Stimulated activated CD8-positive, alpha-beta memory T cell treated with anti-CD3 and anti-CD28 coated beads, Interleukin-4, amount 100 ng/mL, for 1 hour (primary cell): Measurements from ENCODE around the gene RBM5.
A peak's percentile ranks its signal among the peaks of the same experiment; 100 is the strongest.

Source experiments
- DNase-seq, 2 donors: peaks; one replicate each; pipeline ENCODE4 v3.0.0-alpha.2; 2020; ENCODE audit warnings: low read depth in 2 of 2, low spot score in 1 of 2

RBM5 gene

DNA sequence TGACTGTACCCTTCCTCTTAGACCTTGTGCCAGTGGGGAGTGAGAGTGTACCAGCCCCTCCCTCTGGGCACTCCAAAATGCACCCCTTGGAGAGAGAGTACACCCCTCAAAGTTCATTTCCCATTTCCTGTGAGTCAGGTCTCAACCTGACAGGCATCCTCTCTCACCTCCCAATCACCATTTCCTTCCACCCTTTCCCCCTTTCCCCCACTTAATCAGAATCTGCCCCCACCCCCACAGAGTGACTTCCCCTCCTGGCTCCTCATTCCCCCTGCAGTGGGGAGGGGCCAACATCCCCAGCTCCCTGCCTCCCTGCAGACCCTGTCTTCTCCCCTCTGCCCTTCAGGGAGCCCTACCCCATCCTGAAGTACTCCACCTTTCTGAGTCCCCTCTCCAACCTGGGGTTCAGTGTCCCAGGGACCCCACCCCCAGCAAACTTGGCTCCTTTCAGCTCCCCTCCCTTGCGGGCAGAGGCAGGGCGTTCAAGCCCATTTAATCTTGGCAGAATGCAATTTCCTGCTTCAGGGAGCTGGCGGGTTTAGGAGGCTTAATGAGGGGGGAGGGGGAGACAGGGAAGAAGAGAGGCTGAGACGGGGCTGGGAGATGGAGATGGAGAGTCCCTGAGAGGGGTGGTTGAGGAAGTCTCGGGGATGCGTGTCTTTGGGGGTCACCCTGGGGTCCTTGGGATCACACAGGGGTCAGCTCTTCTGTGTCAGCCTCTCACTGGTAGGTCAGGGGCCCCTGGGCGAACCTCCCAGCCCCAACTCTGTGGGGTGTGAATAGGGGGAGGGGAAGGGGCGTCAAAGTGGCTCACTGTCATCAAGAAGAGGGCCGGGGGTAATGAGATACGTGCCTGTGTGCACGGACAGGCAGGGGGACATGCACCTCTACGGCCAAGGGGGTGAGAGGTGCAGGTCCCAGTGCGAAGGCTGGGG, 49.8 kb downstream of the RBM5 start:
- DNase-seq, result no peak

DNA sequence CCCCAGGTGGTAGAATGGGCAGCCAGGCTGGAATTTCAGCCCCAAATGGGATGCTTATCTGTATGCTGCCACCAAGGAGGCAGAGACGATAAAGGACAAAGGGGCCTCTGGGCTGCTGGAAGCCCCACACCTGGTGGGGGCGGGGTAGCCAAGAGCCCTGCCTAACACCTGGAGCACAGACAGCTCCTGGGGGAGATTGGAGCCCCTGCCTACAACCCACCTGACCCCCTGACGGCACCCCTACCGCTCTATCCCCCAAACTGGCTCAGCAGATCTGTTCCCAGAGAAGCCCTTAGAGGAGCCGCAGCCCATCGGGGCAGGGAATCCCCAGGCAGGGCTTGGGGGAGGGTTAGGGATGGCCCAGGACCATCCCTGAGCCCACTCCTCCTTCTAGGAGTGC, 50.6 kb downstream of the RBM5 start:
- DNase-seq, result no peak

DNA sequence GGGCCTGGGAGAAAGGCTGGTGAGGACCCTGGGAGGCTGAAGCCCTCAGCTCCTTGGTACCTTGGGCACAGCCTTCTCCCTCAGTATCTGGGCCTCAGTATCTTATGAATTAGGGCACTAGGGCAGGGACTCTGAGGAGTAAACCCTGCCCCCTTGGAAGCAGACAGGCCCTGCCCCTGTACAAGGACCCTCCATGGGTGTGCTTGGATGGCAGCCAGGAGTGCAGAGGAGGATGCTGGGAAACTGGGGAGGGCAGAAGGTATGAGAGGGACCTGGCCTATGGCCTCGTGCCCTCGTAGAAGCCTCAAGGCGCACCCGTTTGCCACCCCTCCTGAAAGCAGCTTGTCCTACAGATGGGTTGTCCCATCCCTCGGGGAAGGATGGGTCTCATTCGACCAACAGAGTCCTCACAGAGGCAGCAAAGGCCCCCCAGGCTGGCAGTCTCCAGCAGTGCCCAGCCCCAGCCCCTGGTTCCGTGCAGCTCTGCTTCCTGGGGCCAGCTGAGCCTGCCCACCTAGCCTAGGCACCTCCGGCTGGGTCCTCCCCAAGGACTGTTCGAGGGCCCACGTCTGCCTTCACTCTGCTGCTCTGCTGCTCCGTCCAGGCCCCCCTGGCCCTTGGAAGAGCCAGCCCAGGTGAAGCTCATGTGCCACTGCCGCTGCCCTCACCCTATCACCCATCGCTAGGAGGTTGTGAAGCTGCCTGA, 51.2 kb downstream of the RBM5 start:
- no peak for DNase-seq

DNA sequence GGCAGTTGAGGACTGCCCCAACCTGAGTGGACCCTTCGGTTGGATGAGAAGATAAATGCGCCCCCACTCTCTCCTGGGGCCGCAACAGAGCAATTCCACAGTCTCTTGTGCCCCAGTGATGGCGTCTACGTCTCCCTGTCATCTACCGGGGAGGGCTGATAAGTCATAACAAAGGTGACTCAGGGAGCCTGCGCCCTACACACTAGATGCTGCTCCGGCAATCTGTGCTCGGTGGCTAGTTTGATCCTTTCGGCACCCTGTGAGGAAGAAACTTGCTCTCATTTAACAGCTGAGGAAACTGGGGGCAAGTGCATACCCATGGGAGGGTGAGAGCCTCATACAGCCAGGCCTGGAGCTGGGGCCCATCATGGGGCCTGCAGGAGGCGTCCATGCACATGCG, 52.3 kb downstream of the RBM5 start:
- no peak for DNase-seq

DNA sequence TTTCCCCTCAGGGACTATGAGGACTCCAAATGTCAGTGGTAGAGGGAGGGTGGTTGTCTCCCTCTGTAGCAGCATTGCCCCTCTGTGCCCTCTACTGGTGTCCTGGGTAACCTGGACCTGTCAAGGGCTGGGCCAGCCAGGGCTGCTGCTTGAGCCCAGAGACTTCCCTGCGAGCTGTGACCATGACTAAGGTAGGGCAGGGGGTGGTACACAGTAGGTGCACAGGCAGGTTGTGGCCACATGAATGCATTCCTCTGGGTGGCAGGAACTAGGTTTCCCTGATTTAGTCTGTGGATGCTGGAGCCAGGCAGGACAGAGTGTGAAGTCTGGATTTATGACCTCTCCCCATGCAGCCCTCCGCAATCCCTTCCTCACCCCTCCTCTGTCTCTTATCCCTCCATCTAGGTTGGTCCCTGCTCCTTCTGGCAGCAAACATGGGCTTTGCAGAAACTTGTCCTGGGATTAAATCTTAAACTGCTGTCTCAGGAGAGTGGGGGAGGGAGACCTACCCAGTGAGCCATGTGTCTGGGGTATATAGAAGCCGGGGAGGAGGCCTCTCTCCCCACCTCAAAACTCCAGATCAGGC, 57.7 kb downstream of the RBM5 start:
- DNase-seq, result no peak

DNA sequence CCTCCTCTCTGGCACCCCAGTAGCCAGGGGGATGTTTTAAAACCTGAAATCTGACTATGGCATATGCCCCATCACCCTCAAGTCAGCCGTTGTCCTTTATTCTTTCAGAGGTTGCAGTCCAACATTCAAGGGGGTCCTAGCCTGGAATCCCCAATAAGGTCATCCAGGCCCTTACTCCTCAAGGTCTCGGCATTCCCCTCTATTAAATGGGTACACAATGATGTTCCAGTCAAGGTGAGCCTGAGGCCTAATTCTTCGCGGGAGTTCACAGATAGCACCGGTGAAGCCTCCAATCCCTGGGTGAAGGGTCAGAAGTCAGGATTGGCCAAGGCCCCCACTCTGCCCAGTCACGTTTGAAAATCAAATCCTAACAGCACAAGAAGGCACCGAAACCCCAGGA, 58.3 kb downstream of the RBM5 start:
- DNase-seq, result no peak

DNA sequence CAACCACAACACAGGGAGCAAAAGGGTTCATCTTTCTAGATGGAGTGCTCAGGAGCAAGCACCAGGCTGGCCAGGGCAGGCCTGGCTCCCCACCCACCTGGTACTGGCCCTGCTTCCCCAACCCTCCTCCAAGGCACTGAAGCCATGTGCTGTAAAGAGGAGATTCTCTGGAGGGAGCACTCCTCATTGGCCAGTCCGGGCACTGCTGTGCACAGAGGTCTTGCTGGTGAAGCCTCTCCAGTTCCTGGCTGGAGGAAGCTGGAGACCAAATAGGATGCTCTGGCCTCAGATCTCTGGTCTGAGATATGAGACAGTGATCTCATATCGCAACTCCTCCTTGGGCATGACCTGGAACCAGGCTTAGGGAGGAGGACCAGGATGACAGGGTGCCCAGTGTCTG, 58.7 kb downstream of the RBM5 start:
- no peak for DNase-seq

DNA sequence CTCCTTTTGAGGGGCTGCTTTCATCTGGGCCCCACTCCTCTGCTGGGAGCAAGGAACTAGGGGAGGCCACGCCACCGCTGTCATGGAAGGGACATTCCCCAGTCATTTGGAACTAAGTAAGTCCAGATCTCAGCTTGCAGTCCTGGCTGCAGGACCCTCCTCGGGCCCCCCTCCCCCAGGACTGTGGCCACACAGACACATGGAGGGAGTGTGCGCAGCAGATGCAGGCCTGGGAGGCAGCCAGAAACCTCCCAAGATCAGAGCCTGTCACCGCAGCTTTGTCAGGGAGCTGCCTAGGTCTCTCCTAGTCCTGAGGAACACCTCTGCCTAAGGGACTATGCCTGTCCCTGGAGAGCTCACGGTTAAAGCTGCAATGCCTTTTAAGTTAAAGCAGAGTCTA, 59.1 kb downstream of the RBM5 start:
- no peak for DNase-seq

DNA sequence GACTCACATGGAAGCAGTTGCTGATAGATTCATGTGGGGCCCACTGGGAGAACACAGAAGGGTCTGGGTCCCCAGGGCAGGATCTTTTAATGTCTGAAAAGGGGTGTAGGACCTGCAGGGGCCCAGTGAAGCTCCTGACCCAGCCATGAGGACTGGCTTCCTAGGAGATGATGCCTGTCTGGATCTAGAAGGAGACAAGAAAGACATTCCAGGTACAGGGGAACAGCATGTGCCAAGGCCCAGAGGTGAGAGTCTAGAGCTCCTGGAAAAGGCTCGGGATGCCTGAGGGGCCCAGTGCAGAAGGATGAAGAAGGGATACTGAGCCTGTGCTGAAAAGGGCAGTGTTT, 61.7 kb downstream of the RBM5 start:
- no peak for DNase-seq

DNA sequence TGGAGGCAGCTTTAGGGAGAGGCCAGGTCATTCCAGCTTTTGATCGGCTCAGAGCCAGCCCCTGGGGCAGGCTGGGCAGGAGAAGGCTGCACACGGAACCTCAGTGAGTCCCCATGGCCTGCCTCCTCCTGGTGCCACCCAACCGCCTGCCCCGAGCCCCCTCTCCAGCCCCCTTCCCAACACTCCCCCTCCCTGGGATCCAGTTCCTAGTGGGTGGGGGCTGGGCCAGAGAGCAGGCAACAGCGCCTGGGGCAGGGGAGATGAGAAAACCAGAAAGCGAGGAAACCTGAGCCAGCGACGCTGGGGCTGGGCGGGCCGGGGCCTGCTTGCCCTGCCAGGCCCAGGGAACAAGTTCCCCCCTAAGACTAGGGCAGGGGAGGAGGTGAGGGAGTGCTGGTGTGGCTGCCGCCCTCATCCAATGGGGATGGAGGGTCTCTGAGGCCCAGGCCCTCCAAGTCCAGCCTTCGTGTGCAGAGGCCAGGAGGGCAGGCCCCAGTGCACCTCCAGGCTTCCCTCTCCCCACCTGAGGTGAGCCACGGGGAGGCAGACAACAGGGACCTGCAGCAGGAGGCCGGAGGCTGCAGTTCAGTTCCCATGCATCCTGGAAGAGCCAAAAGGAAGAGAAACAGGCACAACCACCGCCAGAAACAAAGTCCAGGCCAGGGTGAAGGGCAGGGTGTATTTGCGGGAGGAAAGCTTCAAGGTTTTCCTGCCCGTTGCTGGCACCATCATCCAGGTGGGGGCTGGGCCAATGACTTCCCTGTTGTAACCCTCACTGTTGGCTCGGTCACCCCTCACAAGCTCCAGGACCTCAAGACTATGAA, 62.4 kb downstream of the RBM5 start:
- no peak for DNase-seq

DNA sequence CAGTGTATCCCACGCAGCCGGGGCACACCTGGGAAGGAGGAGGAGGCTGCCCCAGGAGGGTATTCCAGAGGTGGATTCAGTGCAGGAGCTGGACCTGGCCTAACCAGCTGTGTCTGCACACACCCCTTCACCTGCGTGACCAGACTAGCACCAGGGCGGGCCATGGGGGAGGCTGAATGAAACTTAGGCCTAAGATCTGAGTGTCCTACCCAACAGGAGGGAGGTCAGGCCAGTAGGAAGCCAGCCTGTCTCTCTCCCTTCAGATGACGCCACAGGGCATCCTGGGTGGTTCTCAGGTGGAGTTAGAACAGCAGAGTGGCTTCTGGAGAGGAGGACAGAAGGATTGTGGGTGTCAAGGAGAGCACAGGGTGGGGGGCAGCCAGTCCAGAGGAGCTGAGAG, 63.0 kb downstream of the RBM5 start:
- DNase-seq, result no peak

DNA sequence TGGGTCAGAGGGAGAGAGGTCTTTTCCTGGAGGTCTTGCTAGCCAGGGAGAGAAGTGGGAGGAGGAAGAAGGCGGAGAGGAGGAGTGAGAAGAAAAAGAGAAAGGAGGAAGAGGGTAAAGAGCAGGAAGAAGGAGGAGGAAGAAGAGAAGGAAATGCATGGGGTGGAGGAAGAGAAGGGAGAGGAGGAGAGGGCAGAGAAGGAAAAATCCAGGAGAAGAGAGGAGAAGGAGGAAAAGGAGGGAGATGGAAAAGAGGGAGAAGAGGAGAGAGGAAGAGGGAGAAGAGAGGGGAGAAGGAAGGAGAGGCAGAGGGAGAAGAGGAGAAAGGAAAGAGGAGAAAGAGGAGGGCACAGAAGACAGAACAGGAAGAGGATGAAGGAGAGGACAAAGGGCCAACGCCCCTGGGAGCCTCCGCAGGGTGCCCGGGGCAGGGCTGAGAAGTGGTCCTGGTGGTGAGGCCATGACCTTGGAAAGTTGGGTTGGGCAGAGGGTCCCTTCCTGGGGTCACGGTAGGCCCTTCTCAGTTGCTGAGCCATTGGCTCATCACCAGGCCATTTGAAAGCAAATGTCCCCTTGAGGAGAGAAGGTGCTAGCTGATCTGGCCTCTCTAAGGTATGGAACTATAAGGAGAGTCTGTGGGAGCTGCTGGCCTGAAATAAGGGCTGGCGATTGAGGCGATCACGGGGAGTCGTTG, 65.2 kb downstream of the RBM5 start:
- DNase-seq, result no peak

DNA sequence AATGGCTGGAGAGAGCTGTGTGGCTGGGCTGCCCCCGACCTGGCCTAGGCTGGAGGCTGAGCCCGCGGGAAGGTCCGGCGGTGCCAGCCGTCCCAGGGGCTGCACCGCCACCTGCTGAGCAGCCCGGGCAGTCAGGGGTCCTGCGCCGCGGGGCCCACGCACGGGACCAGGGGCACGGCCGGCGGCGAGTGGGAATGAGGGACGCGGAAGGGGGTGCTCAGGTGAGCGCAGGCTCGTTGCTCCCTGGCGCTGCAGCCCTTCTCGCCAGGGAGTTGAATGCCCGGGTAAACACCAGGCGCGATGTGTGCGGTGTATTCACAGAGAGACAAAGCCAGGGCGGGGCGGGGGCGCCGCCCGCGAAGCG, 65.7 kb downstream of the RBM5 start:
- no peak for DNase-seq

DNA sequence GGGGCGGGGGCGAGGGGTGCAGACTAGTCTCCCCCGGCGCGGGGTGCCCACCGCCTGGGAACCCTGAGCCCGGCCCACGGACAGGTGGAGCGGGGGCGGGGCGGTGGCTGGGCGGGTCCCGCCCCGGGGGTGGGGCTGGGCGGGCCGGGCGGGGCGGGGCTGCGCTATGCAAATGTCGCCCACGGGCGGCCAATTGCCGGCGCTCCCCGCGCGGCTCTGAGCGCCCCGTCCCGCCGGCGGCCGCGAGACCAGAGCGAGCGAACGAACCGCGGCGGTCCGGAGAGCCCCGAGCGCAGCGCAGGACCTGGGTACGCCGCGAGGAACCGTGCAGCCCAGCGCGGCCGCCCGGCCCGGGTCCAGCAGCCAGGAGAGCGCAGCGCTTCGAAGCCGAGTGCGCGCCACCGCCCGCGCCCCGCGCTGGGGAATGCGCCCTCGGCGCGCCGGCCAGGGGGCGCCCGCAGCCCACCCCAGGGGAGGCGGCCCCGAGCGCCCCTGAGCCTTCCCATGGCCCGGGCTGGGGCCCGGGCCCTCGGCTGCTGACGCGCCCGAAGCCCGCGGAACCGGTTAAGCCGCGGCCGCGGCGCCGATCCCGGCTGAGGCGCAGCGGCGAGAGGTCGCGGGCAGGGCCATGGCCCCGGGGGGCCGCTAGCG, 66.2 kb downstream of the RBM5 start, which contains the start of gene SEMA3F:
TSS of gene SEMA3F (plus strand) at position 485 of the 651 bp plus-strand sequence. CDS start 4,299 bp downstream, outside the sequence.
- peak; percentile 10 to 27 for DNase-seq

DNA sequence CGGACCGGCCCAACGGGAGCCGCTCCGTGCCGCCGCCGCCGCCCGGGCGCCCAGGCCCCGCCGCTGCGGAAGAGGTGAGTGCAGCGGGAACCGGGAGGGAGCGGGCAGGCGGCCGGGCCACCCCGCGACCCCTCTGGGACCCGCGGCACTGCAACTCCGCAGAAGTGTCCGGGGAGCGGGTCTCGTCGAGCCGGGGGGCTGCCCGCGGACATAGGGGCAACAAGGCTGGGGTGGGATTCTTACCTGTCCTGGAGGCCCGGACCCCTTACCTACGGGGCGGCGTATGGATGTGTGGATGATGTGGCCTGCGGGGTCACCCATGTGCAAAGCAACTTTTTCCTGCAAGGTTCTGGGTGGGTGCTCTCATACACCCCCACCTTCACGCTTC, 66.8 kb downstream of the RBM5 start:
- no peak for DNase-seq

DNA sequence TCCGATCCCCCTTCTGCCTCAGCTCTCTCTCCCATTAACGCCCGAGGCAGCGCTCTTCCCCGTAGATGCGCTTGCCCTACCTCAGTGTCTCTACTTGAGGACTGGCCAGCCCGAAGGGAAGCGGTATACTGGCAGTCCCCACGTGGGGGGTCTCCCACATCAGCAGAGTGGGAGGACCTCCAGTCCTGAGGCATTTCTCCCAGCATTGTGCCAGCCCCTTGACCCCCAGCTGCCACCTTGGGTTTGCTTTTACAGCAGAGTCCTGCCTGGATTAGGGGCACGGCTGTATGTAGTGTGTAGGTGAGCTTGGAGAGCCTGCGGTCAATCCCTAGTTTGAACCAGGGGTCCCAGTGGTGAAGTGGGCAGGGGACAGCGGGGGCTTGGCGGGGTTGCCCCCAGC, 67.2 kb downstream of the RBM5 start:
- no peak for DNase-seq

DNA sequence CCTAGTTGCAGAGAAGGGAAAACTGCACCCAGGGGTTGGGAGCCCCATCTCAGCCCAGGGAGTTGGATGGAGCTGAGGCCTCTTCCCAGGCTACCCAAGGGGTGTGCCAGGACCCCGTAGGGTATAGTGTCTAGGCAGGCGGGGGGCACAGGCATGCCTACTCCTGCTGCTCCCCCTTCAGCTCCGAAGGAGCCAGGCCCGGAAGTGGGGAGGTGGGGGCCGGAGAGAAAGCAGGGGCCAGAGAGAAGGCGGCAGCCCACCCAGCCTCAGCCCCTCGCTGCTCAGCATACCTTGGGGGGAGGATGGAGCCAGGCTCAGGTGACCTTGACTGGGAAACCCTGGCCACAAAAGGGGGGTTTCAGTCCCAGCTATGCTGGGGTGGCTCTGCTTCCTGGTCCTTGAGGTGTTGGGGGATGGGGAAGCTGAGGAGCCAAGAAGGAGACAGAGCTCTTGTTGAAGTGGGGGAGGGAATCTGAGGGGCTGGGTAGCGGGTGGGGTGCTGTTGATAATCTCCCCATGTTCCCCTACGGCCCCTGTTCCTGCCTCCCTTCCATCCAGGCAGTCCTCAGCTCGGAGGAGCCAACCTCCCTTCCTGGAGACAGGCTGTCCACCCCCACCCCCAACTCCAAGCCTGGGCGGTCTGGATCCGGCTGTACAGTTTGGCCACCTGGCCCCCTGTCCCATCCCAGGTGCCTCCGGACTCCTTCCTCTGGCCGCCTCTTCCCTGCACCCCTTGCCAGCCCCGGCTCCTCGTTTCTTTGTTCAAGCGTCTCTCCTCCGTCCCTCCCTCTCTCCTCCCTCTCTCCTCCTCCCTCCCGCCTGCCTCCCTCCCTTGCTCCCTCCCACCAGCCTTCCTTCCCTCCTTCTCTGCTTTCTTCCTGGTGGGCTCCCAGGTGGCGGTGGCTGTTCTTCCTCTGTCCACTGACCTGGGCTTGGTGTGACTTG, 68.1 kb downstream of the RBM5 start:
- no peak for DNase-seq

DNA sequence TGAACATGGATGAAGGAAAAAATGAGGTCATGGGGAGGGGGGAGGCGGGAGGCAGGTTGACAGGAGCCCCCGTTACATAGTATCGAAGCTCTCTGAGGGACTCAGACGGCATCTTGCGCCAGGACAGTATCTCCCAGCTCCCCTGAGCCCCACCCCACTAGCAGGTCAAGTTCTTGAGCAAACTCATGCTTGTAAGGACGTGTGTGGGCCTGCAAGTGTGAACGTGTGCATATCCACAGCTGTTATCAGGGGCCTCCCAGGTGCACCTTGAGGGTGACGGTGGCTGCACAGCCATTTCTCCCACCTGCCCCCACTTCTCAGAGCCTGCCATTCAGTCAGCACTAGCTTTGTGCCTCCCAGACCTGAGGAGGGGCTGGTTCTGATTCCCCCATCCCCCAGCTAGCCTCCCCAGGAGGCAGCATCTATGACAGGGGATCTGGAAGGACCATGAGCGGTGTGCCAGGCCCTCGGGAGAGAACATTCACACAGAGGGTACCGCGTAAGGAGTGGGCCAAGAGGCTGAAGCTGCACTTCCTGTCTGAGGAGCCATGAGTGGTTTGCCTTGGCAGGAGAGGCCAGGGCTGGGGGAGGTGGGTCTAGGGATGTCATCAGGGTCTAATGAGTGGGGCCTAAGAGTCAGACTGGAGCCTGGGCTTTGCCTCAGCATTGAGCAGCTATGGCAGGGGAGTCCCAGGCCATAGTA, 69.3 kb downstream of the RBM5 start:
- no peak for DNase-seq
